ENCODE results near the gene EIF4A3. TPM values are rescaled to one million over a fixed set of nuclear protein-coding genes. Genes with fewer than 3 reads are reported as not detected.

Gene EIF4A3
- total RNA-seq, 2 donors from 2014 or later: 105 to 144 TPM

DNA sequence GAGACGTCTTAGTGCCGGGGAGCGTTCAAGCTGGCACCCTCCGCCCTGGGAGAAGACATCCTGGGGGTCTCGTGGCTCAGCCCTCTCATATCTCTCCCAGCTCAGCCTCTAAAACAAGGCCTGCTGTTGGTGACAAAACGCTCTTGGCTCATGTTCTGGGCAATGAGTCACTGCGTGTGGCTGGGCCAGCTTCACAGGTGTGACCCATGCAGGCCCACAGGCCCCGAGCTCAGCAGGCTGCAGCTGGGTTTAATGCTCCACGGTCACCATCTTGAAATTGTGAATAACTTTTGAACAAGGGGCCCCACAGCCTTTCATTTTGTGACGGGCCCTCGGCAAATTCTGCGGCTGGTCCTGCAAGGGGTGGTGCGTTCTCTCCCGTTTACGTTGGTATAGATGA is 23.1 kb downstream of the EIF4A3 start:
- Mint-ChIP-seq H3K9me3 (no peaks in the 10 kb centered on the region), H3K27ac (no peak overlapping the region), H3K36me3 (no peaks in the 10 kb centered on the region)
- DNase-seq (ENCODE audit: low spot score in 2 of 2) (peak in 1 of 2 donors; percentile 35), ATAC-seq (no peak)

DNA sequence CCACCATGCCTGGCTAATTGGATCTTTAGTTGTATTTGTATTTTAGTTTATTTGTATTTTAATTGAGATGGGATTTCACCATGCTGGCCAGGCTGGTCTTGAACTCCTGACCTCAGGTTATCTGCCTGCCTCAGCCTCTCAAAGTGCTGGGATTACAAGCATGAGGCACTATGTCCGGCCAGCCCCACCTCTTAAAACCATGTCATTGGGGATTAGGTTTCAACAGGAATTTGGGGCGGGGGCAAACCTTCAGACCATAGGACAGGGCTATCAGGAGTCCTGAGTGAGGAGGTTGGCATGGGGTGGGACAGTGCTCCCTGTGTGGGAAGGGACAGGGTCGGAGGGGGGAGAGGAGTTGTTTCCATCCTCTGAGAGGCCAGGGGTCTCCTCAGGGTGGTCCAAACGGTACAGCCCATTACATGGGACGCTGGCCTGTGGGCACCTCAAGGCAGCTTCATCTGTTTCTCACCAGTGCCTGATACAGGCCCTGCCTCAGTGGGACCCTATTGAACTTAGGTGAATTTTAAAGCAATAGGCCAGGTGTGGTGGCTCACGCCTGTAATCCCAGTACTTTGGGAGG is 23.9 kb downstream of the EIF4A3 start:
- Mint-ChIP-seq H3K9me3 (no peaks in the 10 kb centered on the region), H3K27ac (no peak overlapping the region), H3K36me3 (no peaks in the 10 kb centered on the region)
- DNase-seq (ENCODE audit: low spot score in 2 of 2): peak in 1 of 2 donors; percentile 48
- ATAC-seq: no peak

DNA sequence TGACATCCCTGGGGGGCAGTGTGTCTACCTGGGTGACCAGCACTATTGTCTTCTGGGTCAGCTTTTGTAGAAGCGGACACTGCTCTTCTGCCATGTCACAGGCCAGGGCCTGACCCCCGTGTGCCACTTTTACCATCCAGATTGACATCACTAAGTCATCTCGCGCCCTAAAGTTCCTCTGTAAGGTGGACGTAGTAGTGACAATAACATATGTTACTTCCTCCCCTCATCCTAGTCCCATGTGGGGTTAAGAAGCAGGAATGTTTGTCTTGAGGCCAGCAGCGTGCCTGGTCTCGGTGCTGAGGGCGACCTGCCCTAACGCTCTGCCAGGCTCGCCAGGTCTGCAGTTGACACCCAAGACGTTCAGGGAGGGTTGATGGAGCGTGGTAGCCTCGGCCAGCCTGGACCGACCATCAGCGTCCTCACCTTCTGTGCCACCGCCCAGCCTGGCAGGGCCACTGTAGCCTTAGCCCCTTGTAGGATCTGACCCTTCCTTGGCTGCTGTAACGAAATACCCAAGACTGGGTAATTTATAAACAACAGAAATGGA is 24.8 kb downstream of the EIF4A3 start:
- H3K27ac Mint-ChIP-seq: no peak overlapping the region
- peak in 1 of 2 donors; percentile 6 for DNase-seq (ENCODE audit: low spot score in 2 of 2)
- no peaks in the 10 kb centered on the region for H3K9me3 Mint-ChIP-seq
- no peaks in the 10 kb centered on the region for H3K36me3 Mint-ChIP-seq
- ATAC-seq: no peak

DNA sequence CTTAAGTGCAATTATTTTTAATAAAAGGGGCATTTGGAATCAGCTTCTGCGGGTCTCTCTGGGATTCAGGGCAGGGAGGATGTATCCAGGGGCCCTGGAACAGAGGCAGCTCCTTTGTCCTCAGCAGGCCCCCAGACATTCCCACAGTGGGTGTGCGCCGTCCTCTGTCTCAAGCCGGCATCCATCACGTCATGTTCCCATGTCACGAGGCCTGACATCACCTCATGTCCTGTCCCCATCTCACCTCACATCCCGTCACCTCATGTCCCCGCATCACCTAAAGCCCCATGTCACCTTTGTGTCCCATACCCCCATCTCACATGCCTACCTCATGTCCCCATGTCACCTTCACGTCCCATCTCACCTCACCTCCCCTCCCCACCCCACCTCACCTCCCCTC is 27.1 kb downstream of the EIF4A3 start:
- Mint-ChIP-seq H3K36me3 (peaks cover 0 to 6% of the 10 kb centered on the region in 2 donors), H3K27ac (no peak overlapping the region), H3K9me3 (peaks cover 0 to 5% of the 10 kb centered on the region in 2 donors)
- ATAC-seq (no peak), DNase-seq (ENCODE audit: low spot score in 2 of 2) (peak in 1 of 2 donors; percentile 9)

DNA sequence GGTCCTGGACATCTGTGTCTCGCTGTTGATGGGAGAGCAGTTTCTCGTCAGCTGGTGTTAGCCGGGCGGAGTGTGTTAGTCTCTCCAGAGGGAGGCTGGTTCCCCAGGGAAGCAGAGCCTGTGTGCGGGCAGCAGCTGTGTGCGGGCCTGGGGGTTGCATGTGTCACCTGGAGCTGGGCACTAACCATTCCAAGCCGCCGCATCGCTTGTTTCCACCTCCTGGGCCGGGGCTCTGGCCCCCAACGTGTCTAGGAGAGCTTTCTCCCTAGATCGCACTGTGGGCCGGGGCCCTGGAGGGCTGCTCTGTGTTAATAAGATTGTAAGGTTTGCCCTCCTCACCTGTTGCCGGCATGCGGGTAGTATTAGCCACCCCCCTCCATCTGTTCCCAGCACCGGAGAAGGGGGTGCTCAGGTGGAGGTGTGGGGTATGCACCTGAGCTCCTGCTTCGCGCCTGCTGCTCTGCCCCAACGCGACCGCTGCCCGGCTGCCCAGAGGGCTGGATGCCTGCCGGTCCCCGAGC is 27.6 kb downstream of the EIF4A3 start:
- H3K36me3 Mint-ChIP-seq: peaks cover 0 to 6% of the 10 kb centered on the region in 2 donors
- ATAC-seq (no peak), DNase-seq (ENCODE audit: low spot score in 2 of 2) (peak in 1 of 2 donors; percentile 51)
- peaks cover 0 to 5% of the 10 kb centered on the region in 2 donors for H3K9me3 Mint-ChIP-seq
- H3K27ac Mint-ChIP-seq: no peak overlapping the region

DNA sequence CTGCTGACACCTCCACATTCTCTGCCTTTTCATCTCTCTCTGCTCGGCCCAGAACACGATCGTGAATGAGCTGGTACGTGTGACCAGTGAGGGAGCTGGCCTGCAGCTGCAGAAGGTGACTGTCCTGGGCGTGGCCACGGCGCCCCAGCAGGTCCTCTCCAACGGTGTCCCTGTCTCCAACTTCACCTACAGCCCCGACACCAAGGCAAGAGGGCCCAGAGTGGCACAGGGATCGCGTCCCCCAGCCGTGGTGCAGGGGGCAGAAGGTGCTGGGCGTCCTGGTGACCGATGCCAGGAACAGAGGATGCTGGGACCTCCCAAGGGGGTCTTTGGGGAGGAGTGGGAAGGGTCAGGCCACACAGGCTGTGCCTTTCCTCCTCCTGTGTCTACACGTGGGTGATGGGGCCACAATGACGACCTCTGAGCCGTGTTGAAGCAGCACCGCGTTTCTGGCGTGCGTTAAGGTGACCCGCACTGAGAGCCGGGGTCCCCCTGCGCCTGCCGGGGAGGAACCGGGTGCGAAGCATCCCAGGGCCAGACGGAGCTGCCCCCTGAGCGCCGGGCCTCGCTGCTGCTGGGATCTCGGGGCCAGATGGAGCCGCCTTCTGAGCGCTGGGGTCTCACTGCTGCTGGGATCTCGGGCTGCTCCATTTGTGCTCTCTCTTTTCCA is 28.2 kb downstream of the EIF4A3 start:
- DNase-seq (ENCODE audit: low spot score in 2 of 2): peak in 1 of 2 donors; percentile 50
- H3K36me3 Mint-ChIP-seq: peaks cover 0 to 6% of the 10 kb centered on the region in 2 donors
- peaks cover 0 to 5% of the 10 kb centered on the region in 2 donors for H3K9me3 Mint-ChIP-seq
- no peak overlapping the region for H3K27ac Mint-ChIP-seq
- no peak for ATAC-seq

DNA sequence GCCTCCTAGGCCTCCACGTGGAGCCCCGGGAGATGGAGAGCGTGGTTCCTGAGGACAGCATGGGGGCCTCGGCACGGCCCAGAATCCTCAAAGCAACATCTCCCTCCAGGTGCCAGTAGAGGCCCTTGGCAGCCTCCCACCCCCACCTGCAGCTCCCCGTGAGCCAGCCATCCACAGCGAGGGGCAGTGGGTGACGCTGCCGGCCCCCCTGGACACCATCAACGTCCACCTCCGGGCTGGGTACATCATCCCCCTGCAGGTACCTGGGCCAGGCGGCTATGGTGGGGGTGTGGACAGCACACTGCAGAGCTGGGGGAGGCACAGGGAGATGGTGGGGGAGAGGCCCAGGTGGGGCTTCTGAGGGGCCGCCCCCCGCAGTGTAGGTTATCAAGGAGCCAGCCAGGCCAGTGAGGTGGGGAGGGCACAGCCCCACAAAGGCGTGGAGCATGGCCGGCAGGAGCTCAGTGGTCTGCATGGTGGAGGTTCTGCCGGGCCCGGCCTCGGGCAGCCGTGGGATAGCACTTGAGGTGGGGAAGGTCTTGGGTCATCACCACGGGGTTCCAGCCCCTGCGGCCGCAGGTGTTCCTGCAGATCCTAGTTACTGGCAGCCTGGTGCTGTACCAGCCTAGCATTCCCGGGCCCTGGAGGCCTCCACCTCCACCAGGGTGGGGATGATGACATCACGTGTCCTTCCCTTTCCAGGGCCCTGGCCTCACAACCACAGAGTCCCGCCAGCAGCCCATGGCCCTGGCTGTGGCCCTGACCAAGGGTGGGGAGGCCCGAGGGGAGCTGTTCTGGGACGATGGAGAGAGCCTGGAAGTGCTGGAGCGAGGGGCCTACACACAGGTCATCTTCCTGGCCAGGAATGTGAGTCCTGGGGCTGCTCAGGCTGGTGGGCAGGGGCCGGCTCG is 29.2 kb downstream of the EIF4A3 start:
- peak in 1 of 2 donors; percentile 41 for DNase-seq (ENCODE audit: low spot score in 2 of 2)
- Mint-ChIP-seq H3K9me3 (peaks cover 0 to 5% of the 10 kb centered on the region in 2 donors), H3K36me3 (peaks cover 0 to 6% of the 10 kb centered on the region in 2 donors), H3K27ac (peak overlapping the region in 1 of 2 donors; percentile 50)
- no peak for ATAC-seq

DNA sequence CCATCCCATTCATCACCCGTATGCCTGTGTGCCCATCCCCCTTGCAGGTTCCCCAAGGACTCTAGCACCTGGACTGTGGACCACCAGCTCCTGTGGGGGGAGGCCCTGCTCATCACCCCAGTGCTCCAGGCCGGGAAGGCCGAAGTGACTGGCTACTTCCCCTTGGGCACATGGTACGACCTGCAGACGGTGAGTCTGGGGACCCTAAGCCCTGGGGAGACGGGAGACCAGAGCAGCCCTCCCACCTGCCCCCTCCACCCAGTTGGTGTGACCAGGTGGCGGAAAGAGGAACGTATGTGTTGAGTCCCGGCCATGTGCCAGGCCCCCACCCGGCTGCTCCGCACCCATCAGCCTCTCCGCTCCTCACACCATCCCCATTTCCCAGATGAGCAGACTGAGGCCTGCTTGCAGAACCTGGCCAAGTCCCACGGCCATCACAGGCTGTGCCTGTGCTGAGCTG is 30.0 kb downstream of the EIF4A3 start:
- H3K9me3 Mint-ChIP-seq: peaks cover 0 to 5% of the 10 kb centered on the region in 2 donors
- peaks cover 0 to 6% of the 10 kb centered on the region in 2 donors for H3K36me3 Mint-ChIP-seq
- DNase-seq (ENCODE audit: low spot score in 2 of 2) (peak in 1 of 2 donors; percentile 39), ATAC-seq (no peak)
- H3K27ac Mint-ChIP-seq: peak overlapping the region in 1 of 2 donors; percentile 50

DNA sequence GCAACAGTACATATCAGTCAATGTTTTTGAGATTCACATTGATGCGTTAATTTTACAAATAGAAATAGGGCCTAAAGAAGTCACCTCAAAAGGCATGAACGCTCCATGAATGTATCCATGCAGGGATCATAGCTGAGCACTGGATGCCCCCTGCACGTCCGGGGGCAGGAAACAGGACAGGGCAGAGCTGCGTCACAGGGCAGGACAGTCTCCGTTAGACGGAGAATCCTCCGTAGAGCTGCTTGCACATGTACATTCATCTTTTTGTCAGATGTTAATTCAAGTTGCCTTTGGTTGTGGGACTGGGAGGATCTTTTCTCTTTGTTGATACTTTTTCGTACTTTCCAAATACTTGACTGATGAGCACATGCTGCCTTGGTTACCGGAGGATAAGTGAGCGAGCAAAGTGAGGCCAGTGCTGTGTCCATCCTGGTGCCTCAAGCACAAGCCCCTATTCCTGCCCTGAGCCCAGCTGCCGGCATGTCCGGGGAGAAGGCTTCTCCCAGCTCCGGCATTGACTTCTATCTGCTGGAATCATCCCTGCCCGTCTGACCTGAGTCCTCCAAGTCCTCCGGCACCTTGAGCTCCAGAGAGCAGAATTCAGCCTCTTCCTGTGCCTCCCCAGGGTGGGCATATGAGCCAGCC is 30.5 kb downstream of the EIF4A3 start:
- Mint-ChIP-seq H3K9me3 (peaks cover 0 to 5% of the 10 kb centered on the region in 2 donors), H3K36me3 (peaks cover 0 to 6% of the 10 kb centered on the region in 2 donors), H3K27ac (no peak overlapping the region)
- ATAC-seq (no peak), DNase-seq (ENCODE audit: low spot score in 2 of 2) (peak in 1 of 2 donors; percentile 43)

DNA sequence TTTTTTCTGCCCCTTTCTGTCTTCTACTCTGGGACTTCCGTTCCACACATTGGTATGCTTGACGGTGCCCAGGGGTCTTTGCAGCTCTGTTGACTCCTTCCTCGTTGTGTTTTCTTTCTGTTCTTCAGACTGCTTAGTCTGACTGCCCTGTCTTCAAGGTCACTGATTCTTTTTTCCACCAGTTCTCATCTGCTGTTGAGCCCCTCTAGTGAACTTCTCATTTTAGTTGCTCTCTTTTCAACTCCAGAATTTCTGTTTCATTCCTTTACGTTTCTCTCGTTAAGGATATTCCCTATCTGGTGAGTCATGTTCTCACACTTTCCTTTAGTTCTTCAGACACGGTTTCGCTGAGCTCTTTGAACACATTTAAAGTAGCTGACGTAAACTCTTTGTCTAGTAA is 31.8 kb downstream of the EIF4A3 start:
- ATAC-seq (no peak), DNase-seq (ENCODE audit: low spot score in 2 of 2) (no peak)
- no peak overlapping the region for H3K27ac Mint-ChIP-seq
- peaks cover 0 to 5% of the 10 kb centered on the region in 2 donors for H3K9me3 Mint-ChIP-seq
- H3K36me3 Mint-ChIP-seq: peaks cover 0 to 6% of the 10 kb centered on the region in 2 donors

DNA sequence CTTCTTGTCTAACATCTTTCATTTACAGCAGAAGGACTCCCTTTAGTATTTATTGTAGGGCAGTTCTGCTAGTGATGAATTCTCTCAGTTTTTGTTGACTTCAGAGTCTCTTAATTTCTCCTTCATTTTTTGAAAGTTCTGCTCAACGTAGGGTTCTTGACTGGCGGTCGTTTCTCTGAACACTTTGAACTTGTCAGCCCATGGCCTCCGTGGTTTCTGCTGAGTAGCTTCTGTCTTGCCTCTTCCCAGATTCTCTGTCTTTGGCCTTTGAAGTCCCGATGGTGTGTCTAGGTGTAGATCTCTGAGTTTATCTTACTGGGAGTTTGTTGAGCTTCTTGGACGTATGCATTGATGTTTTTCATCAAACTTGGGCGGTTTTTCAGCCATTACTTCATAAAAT is 32.2 kb downstream of the EIF4A3 start:
- no peak for DNase-seq (ENCODE audit: low spot score in 2 of 2)
- Mint-ChIP-seq H3K9me3 (peaks cover 0 to 5% of the 10 kb centered on the region in 2 donors), H3K27ac (no peak overlapping the region), H3K36me3 (peaks cover 0 to 6% of the 10 kb centered on the region in 2 donors)
- ATAC-seq: no peak

DNA sequence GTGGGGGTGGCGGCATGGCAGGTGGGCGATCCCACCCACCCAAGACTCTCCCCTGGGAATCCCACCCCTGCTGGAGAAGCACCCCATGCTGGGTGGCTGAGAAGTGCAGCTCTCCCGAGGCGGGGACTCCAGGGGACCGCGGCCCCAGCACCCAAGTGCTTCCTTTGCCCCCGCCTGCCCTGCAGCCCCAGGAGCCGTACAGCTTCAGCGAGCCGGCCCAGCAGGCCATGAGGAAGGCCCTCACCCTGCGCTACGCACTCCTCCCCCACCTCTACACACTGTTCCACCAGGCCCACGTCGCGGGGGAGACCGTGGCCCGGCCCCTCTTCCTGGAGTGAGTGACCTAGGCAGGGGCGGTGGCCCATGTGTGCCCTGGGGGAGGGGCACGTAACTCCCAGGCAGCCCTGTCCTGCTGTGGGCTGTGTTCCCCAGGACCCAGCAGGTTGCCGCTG is 33.9 kb downstream of the EIF4A3 start:
- Mint-ChIP-seq H3K27ac (no peak overlapping the region), H3K36me3 (peaks cover 0 to 6% of the 10 kb centered on the region in 2 donors), H3K9me3 (peaks cover 0 to 5% of the 10 kb centered on the region in 2 donors)
- DNase-seq (ENCODE audit: low spot score in 2 of 2) (no peak), ATAC-seq (no peak)

DNA sequence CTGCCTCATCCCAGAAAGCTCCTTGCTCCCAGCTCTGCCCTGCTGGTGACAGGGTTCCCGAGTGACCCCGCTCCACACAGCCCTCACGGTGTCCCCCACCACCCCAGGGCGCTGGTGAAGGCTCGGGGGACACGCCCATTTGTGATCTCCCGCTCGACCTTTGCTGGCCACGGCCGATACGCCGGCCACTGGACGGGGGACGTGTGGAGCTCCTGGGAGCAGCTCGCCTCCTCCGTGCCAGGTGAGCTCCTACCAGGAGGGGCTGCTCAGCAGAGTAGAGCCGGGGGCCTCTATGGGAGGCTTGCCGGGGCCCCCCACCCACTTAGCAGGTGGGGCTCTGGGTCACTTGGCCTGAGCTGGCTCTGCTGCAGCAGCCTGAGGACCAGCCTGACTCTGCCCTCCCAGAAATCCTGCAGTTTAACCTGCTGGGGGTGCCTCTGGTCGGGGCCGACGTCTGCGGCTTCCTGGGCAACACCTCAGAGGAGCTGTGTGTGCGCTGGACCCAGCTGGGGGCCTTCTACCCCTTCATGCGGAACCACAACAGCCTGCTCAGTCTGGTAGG is 34.4 kb downstream of the EIF4A3 start:
- no peak for DNase-seq (ENCODE audit: low spot score in 2 of 2)
- peaks cover 0 to 6% of the 10 kb centered on the region in 2 donors for H3K36me3 Mint-ChIP-seq
- no peak overlapping the region for H3K27ac Mint-ChIP-seq
- peaks cover 0 to 5% of the 10 kb centered on the region in 2 donors for H3K9me3 Mint-ChIP-seq
- ATAC-seq: no peak

DNA sequence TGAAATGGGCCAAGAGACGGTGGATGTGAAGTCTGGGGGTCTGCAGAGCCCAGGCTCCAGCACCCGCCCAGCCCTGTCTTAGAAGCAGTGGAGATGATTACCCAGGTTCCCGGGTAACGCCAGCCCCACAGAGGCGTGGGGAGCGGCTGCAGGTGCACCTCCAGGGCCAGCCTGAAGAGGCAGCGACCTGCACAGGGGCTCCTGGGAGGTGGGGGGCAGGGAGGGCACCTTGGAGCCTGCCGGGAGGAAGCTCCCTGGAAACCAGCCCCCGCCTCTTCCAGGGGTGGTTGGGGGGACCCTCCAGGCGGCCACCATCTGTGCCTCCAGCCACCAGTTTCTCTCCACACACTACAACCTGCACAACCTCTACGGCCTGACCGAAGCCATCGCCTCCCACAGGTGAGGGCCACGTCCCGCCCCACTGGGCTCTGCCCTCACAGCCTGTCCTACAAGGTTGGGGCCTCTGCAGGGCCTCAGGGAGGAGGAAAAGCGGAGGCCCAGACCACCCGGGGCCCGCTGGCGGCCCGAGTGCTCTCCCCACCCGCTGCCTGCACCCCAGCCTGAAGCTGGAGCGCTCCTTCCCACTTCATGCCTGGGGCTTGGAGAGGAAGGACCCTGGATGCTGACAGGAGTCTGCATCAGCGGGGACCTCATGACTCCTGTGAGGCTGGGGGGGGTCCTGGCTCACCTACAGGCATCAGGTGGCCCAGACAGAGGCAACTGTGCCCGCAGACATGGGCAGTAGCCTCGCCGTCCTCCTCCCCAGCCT is 35.0 kb downstream of the EIF4A3 start:
- ATAC-seq: peak in 1 of 2 donors; percentile 37
- Mint-ChIP-seq H3K36me3 (peaks cover 0 to 6% of the 10 kb centered on the region in 2 donors), H3K27ac (no peak overlapping the region), H3K9me3 (peaks cover 0 to 5% of the 10 kb centered on the region in 2 donors)
- no peak for DNase-seq (ENCODE audit: low spot score in 2 of 2)

All from activated naive CD4-positive, alpha-beta T cell treated with anti-CD3 and anti-CD28 coated beads, Interleukin-2, amount 50 U/mL, for 72 hours (primary cell).